Large intestine (tissue), 3 donors: ENCODE results near the gene EIF4A2. TPM values are rescaled to one million over a fixed set of nuclear protein-coding genes. Genes with fewer than 3 reads are reported as not detected.

Source experiments
- DNase-seq, 2 donors: peaks; one replicate each; pipeline versions ENCODE4 v3.0.0 to v3.0.0-alpha.2; 2013
- H3K27ac ChIP-seq: one replicate; pipeline ENCODE4 v1.5.1; 2013; ENCODE audit warnings: low read length
- H3K27me3 ChIP-seq: 2 replicates; pipeline ENCODE4 v1.6.1; 2013; ENCODE audit warnings: low read length; ENCODE audit not compliant: control insufficient read depth, insufficient read depth
- H3K36me3 ChIP-seq: 2 replicates; pipeline ENCODE4 v1.6.1; 2013; ENCODE audit warnings: low read length; ENCODE audit not compliant: control insufficient read depth, insufficient read depth
- H3K4me1 ChIP-seq: one replicate; pipeline ENCODE4 v1.6.1; 2013; ENCODE audit warnings: low read length; ENCODE audit not compliant: control insufficient read depth, insufficient read depth
- H3K4me3 ChIP-seq: one replicate; pipeline ENCODE4 v1.5.1; 2013; ENCODE audit warnings: low read length
- H3K9me3 ChIP-seq: one replicate; pipeline ENCODE4 v1.6.1; 2013; ENCODE audit warnings: mild to moderate bottlenecking, low read depth, low read length, moderate library complexity; ENCODE audit not compliant: control insufficient read depth
- WGBS: methylation state at CpG from one replicate; pipeline ENCODE4 v1.1.5; 2013; ENCODE audit warnings: low lambda C conversion rate; ENCODE audit not compliant: insufficient coverage; 5-methylcytosine and 5-hydroxymethylcytosine counted together
- polyA plus RNA-seq: library from polyadenylated mRNA; unstranded; fragments of 120-200 nt; gene quantifications from one replicate; pipeline ENCODE4 v1.2.1, GENCODE V29; 2013

The EIF4A2 gene
- polyA plus RNA-seq, 1 donor: 737 TPM

DNA sequence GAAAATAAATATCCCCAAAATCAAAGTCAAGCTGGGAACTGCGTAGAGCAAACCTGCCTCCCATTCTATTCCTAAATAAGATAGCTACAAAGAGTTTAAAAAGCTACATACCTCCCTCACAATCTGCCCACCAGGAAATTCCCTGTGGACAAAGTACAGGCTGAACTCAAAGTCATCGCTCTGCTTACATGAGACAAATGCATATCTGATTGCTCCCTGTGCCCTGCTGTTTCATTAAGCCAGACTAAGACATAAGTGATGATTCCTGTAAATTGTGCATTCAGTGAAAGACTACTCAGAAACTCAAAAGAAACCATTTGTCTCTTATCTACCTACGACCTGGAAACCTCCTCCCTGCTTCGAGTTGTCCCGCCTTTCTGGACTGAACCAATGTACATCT, 28.5 kb upstream of the EIF4A2 start:
- 20% methylated on average over 1 of the region's 5 CpGs for WGBS
- H3K4me1 ChIP-seq: peaks cover 7% of the 10 kb centered on the region

DNA sequence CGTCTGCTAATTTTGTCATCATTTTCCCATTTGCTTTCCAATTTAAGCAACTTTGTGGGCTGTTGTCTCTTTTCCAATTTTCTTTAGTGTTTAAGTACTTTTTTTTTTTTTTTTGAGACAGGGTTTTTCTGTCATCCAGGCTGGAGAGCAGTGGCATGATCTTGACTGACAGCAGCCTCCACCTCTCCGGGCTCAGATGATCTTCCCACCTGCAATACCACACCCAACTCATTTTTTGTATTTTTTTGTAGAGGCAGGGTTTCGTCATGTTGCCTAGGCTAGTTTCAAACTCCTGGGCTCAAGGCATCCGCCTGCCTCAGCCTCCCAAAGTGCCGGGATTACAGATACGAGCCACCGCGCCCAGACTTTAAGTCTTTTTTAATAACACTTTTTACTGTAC, 26.2 kb upstream of the EIF4A2 start:
- H3K27ac ChIP-seq: no peak overlapping the region
- WGBS: 95% methylated on average over 3 of the region's 8 CpGs

More for the DNA sequence above, 28.5 kb upstream of the EIF4A2 start:
- Histone ChIP-seq H3K36me3 (no peaks in the 10 kb centered on the region), H3K27me3 (no peaks in the 10 kb centered on the region), H3K9me3 (no peaks in the 10 kb centered on the region), H3K4me3 (no peak overlapping the region), H3K27ac (peak overlapping the region; percentile 79)
- peak; percentile 69 to 83 for DNase-seq

DNA sequence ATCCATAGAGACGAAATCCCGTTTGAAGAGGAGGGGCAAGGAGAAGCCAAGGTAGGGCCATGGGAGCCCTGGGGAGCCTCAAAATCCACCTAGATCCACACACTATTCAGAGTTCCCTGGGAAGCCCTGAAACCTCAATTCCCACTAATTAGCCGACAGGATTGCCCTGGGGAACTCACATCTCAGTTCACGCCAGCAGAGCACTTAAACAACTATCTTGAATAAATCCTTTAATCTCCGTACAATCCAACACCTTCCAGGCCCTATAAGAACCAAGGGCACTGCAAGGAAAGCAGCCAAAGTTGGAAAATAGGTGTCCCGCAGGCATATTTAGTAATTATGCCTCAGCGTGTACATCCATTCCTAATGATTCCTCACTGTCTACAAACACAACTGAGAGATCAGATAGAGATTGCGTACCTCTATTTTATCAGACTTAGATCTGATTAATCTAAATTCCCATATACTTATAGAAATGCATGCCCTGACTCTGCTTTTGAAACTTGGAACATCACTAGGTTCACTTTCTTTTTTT, 25.6 kb upstream of the EIF4A2 start:
- Histone ChIP-seq H3K9me3 (no peaks in the 10 kb centered on the region), H3K27ac (no peak overlapping the region), H3K27me3 (no peaks in the 10 kb centered on the region), H3K4me1 (peaks cover 19% of the 10 kb centered on the region), H3K4me3 (no peak overlapping the region), H3K36me3 (no peaks in the 10 kb centered on the region)
- no peak for DNase-seq
- WGBS: 87% methylated on average over 3 of the region's 8 CpGs

More for the DNA sequence above, 26.2 kb upstream of the EIF4A2 start:
- DNase-seq: no peak
- Histone ChIP-seq H3K36me3 (no peaks in the 10 kb centered on the region), H3K27me3 (no peaks in the 10 kb centered on the region), H3K4me1 (peaks cover 19% of the 10 kb centered on the region), H3K4me3 (no peak overlapping the region), H3K9me3 (no peaks in the 10 kb centered on the region)

DNA sequence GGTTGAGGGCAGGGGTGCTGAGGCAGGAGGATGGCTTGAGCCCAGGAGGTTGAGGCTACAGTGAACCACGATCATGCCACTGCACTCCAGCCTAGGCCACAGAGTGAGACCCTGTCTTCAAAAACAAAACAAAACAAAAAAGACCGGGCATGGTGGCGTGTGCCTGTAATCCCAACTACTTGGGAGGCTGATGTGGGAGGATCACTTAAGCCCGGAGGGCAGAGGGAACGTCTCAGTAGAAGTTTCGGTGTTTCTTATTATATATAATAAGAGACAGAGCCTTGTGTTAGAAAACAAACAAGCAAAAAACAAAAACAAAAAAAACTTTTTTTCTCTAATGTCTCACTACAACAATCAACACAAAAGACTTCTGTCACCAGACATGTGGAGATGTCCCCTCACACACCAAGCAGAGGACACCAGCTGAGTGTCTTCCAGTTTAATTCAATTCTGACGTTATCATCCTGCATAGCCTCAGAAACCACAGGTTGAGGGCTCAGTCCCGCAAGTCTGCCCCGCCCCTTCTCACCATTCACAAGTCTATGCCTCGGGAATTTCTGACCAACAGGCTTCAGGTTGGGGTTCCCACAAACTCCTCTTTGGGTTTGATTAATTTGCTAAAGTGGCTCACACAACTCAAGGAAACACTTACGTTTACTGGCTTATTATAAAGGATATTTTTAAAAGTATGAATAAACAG, 24.0 kb upstream of the EIF4A2 start:
- H3K4me3 ChIP-seq: no peak overlapping the region
- whole genome bisulfite sequencing: 0% methylated on average over 1 of the region's 11 CpGs

DNA sequence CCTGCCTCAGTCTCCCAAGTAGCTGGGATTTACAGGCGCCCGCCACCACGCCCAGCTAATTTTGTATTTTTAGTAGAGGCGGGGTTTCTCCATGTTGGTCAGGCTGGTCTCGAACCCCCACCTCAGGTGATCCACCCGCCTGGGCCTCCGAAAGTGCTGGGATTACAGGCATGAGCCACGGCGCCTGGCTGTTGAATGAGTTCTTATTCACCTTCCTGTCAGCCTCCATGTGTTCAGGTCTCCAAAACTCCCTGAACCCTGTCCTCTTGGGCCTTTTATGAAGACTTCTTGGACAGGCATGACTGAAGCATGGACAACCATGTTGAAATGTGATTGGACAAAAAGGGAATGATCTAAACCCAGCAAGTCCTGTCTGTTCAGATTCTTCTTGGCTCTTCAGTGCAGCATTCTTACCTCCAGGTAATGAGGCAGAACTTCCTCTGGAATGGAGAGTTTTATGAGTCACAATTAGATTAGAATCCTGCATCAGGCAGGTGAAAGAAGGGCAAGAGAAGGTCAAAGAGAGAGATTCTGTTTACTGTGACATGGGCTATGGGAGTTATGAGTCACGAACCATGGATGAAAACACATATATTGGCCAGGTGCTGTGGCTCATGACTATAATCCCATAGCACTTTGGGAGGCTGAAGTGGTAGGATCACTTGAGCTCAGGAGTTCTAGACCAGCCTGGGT, 23.1 kb upstream of the EIF4A2 start:
- Histone ChIP-seq H3K27ac (peak overlapping the region; percentile 54), H3K9me3 (no peaks in the 10 kb centered on the region), H3K4me3 (no peak overlapping the region), H3K27me3 (no peaks in the 10 kb centered on the region), H3K4me1 (peaks cover 16% of the 10 kb centered on the region), H3K36me3 (no peaks in the 10 kb centered on the region)
- peak in 1 of 2 donors; percentile 57 for DNase-seq
- no CpG with 5 or more reads among the region's 10 CpGs for WGBS

More for the DNA sequence above, 24.0 kb upstream of the EIF4A2 start:
- H3K36me3 ChIP-seq: no peaks in the 10 kb centered on the region
- H3K4me1 ChIP-seq: peaks cover 19% of the 10 kb centered on the region
- DNase-seq: no peak
- H3K9me3 ChIP-seq: no peaks in the 10 kb centered on the region
- no peaks in the 10 kb centered on the region for H3K27me3 ChIP-seq
- H3K27ac ChIP-seq: no peak overlapping the region

DNA sequence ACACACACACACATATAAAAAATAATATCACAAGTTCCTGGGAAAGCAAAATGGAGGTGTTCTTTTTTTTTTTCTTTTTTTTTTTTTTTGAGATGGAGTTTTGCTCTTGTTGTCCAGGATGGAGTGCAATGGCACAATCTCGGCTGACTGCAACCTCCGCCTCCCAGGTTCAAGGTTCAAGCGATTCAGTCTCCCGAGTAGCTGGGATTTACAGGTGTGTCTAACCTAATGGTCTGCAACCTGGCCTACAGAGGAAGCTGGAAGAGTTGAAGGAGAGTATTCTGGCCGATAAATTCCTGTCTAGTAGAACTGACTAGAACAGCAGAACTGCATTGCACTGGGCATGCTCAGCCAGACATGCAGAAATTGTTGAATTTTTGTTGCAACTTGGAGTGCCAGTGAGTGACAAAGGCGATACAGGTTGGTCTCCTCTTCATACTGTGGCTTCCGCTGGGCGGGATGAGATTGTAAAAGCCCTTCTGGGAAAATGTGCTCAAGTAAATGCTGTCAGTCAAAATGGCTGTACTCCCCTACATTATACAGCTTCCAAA, 22.4 kb upstream of the EIF4A2 start:
- Histone ChIP-seq H3K27me3 (no peaks in the 10 kb centered on the region), H3K9me3 (peaks cover 2% of the 10 kb centered on the region), H3K4me3 (no peak overlapping the region), H3K36me3 (no peaks in the 10 kb centered on the region), H3K4me1 (peaks cover 12% of the 10 kb centered on the region), H3K27ac (peak overlapping the region; percentile 64)
- WGBS: no CpG with 5 or more reads among the region's 8 CpGs
- peak; percentile 68 to 80 for DNase-seq

DNA sequence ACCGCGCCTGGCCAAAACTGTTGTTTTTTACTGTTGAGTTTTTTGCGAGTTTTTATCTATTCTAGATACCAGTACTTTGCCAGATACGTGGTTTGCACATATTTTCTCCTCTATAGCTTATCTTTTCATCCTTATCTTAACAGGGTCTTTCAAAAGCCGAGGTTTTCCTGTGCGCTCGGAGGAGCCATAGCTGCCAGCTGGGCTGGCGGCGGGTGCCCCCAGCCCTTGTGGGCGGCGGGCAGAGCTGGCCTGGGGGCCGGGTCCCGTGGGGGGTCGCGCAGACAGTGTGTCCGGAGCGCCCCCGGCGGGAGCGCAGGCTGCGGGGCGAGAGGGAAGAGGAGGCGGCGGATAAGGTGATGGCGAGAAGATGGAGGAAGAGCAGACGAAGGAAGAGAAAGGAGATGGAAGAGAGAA, 11.1 kb upstream of the EIF4A2 start:
- no peak overlapping the region for H3K27ac ChIP-seq
- no peaks in the 10 kb centered on the region for H3K27me3 ChIP-seq
- H3K9me3 ChIP-seq: no peaks in the 10 kb centered on the region
- peak overlapping the region; percentile 46 for H3K4me3 ChIP-seq
- WGBS: 2% methylated on average over 6 of the region's 26 CpGs
- peaks cover 4% of the 10 kb centered on the region for H3K4me1 ChIP-seq
- DNase-seq: peak in 1 of 2 donors; percentile 26
- H3K36me3 ChIP-seq: no peaks in the 10 kb centered on the region

DNA sequence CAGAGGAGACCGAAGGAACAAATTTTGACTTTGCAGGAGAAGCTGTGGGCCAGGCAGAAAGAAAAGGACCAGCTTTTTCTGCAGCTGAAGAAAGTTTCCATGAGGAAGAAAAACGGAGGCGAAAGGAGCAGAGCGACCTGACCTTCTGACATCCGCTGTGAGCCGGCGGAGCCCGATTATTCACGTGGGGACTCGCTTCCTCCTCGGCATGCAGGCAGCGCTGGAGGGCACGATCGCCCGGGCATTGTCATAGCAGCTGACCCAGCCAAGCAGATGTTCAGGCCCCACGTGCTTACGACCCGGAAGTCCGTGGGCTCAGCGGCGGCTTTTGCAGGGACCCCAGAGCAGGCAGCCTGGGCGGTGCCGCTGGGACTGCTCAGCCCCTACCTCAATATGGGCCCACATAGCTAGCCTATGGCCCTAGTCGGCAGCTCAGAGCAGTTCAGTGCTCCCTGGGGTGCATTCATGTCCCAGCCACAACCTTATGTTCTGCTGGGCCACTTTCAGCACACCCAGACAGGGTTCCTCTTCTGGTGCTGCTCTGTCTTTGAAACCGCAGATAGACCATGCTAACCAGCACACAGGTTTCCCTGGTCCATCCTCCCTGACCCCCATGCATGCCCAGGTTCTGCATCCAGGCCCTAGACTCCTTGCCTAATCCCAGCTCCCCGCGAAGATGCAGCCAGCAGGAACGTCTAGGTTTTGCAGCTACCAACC, 10.5 kb upstream of the EIF4A2 start:
- peak; percentile 54 to 72 for DNase-seq
- no peaks in the 10 kb centered on the region for H3K27me3 ChIP-seq
- peak overlapping the region; percentile 46 for H3K4me3 ChIP-seq
- 10% methylated on average over 1 of the region's 28 CpGs for WGBS
- peaks cover 4% of the 10 kb centered on the region for H3K4me1 ChIP-seq
- H3K9me3 ChIP-seq: no peaks in the 10 kb centered on the region
- H3K36me3 ChIP-seq: no peaks in the 10 kb centered on the region
- H3K27ac ChIP-seq: peak overlapping the region; percentile 26

DNA sequence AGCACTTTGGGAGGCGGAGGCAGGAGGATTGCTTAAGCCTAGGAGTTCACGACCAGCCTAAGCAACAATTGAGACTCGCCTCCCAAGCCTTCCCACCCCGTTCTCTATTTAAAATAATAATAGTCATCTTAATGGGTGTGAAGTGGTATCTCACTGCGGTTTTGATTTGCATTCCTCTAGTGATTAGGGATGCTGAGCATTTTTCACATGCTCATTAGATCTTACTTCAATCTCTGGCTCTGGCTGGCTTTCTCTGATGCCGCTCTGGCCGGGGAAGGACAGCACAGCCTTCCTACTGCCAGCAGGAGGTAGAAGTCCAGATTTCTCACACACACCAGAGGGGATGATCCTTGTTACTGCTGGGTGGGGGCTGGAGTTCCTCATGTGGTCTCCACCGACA, 7.4 kb upstream of the EIF4A2 start:
- H3K36me3 ChIP-seq: no peaks in the 10 kb centered on the region
- no peaks in the 10 kb centered on the region for H3K9me3 ChIP-seq
- H3K27me3 ChIP-seq: no peaks in the 10 kb centered on the region
- no CpG with 5 or more reads among the region's 8 CpGs for WGBS
- peaks cover 4% of the 10 kb centered on the region for H3K4me1 ChIP-seq
- no peak overlapping the region for H3K27ac ChIP-seq
- no peak overlapping the region for H3K4me3 ChIP-seq
- no peak for DNase-seq

DNA sequence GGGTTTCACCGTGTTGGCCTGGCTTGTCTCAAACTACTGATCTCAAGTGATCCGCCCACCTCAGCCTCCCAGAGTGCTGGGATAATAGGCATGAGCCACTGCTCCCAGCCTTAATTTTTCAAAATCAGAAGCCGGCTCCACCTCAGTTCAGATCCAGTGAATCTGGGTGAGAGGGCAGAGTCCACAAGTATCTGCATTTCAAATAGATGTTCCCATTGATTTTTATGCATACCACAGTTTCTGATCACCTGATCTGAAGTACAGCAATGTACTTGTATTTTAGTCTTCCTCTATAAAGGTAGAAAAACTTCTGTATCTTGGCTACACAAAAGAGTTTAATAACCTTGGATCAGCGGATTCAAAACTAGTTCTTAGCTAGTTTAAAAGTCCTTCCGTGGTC, 4.2 kb upstream of the EIF4A2 start:
- Histone ChIP-seq H3K4me1 (no peaks in the 10 kb centered on the region), H3K4me3 (no peak overlapping the region), H3K27ac (no peak overlapping the region), H3K27me3 (no peaks in the 10 kb centered on the region), H3K36me3 (peaks cover under 1% of the 10 kb centered on the region), H3K9me3 (no peaks in the 10 kb centered on the region)
- DNase-seq: no peak
- WGBS: 83% methylated on average over 1 of the region's 5 CpGs
